T-cell (primary cell): ENCODE data around the gene PTMS. TPM values are rescaled to one million over a fixed set of nuclear protein-coding genes. Genes with fewer than 3 reads are reported as not detected.
A peak's percentile ranks its signal among the peaks of the same experiment; 100 is the strongest.

Source experiments
- ATAC-seq, 4 experiments: fragments of 200-7000 bp in 3 of 4; fragments of 150-1000 bp in 1 of 4; cut with Tn5 transposase; replicated peaks in 1 of 4; 1 replicate in 3 of 4; 2 replicates in 1 of 4; pipeline ENCODE4 v1.10.0; 2021; ENCODE audit warnings: moderate library complexity in 3 of 4, mild to moderate bottlenecking in 2 of 4, moderate number of reproducible peaks in 1 of 4
- CTCF ChIA-PET, 2 donors: fragments of 300-600 bp; sonication (Branson Sonifier 250); formaldehyde crosslinking; loops; one replicate each; lab custom pipeline; 2022; ENCODE audit warnings: antibody characterized with exemption in 2 of 2; lab: Charles Lee
- POLR2A ChIA-PET, 2 donors: fragments of 300-600 bp; sonication (Branson Sonifier 250); formaldehyde crosslinking; loops; one replicate each; lab custom pipeline; 2022; ENCODE audit warnings: antibody characterized with exemption in 2 of 2; lab: Charles Lee
- DNase-seq, 35 experiments: peaks; one replicate each; pipeline versions ENCODE4 v3.0.0 to v3.0.0-alpha.2; 2013 to 2023
- H3K27ac ChIP-seq: one replicate; pipeline ENCODE4 v1.5.1; 2013; ENCODE audit warnings: low read length
- H3K27me3 ChIP-seq, 2 experiments: replicated peaks in 1 of 2; 1 replicate in 1 of 2; 2 replicates in 1 of 2; pipeline versions ENCODE4 v1.6.1 to v1.7.0; 2013; ENCODE audit warnings: low read length in 1 of 2, mixed read lengths in 1 of 2; ENCODE audit not compliant: control insufficient read depth in 2 of 2, insufficient read depth in 2 of 2; ENCODE audit errors: extremely low read depth in 1 of 2
- H3K36me3 ChIP-seq, 2 donors: 1 replicate in 1 of 2; 2 replicates in 1 of 2; pipeline versions ENCODE4 v1.6.1 to v1.7.0; 2013; ENCODE audit warnings: low read length in 1 of 2; ENCODE audit not compliant: control insufficient read depth in 2 of 2, insufficient read depth in 1 of 2; ENCODE audit errors: extremely low read depth in 1 of 2
- H3K4me1 ChIP-seq, 2 experiments: 1 replicate in 1 of 2; 2 replicates in 1 of 2; pipeline versions ENCODE4 v1.6.1 to v1.7.0; 2013; ENCODE audit warnings: low read length in 2 of 2, mixed read lengths in 1 of 2; ENCODE audit not compliant: insufficient read depth in 2 of 2, control insufficient read depth in 1 of 2; ENCODE audit errors: extremely low read depth in 1 of 2
- H3K4me3 ChIP-seq, 2 donors: 1 replicate in 1 of 2; 2 replicates in 1 of 2; pipeline versions ENCODE4 v1.5.1 to v1.7.0; 2013; ENCODE audit warnings: mild to moderate bottlenecking in 2 of 2, low read length in 1 of 2, moderate library complexity in 1 of 2; ENCODE audit not compliant: control insufficient read depth in 1 of 2; ENCODE audit errors: extremely low read depth in 1 of 2
- H3K9me3 ChIP-seq: 2 replicates; pipeline ENCODE4 v1.7.0; 2013
- H3K27ac Mint-ChIP-seq, 2 donors: one replicate each; pipeline ENCODE4 v1.8.0; 2020 to 2021; ENCODE audit warnings: mild to moderate bottlenecking in 2 of 2, mixed read lengths in 2 of 2
- H3K27me3 Mint-ChIP-seq, 2 donors: one replicate each; pipeline ENCODE4 v1.8.0; 2021 to 2022; ENCODE audit warnings: mixed read lengths in 2 of 2
- H3K36me3 Mint-ChIP-seq: one replicate; pipeline ENCODE4 v1.8.0; 2021; ENCODE audit warnings: mixed read lengths
- H3K4me1 Mint-ChIP-seq, 3 donors: one replicate each; pipeline ENCODE4 v1.8.0; 2020 to 2022; ENCODE audit warnings: mixed read lengths in 3 of 3, mild to moderate bottlenecking in 1 of 3
- H3K4me3 Mint-ChIP-seq, 3 donors: one replicate each; pipeline ENCODE4 v1.8.0; 2020 to 2022; ENCODE audit warnings: mild to moderate bottlenecking in 3 of 3, mixed read lengths in 3 of 3, moderate library complexity in 3 of 3
- H3K9me3 Mint-ChIP-seq, 3 donors: one replicate each; pipeline ENCODE4 v1.8.0; 2020 to 2022; ENCODE audit warnings: mixed read lengths in 3 of 3
- whole genome bisulfite sequencing: methylation state at CpG from one replicate; pipeline ENCODE4 v1.1.5; 2013; ENCODE audit warnings: missing lambda C conversion rate; ENCODE audit not compliant: insufficient coverage; 5-methylcytosine and 5-hydroxymethylcytosine counted together
- total RNA-seq, 35 experiments: library from RNA in 6 of 35; stranded (reverse) in 6 of 35; fragments of 120-200 nt in 1 of 35; gene quantifications; one replicate each; pipeline versions ENCODE4 v1.2.1 to v1.2.4 and lab custom pipeline; 2013 to 2026

PTMS gene
- total RNA-seq, 5 donors from 2014 or later (not counting 1 experiment from before 2014, with no cell fraction given), result 6.5 to 15.9 (median 10.6) TPM

DNA sequence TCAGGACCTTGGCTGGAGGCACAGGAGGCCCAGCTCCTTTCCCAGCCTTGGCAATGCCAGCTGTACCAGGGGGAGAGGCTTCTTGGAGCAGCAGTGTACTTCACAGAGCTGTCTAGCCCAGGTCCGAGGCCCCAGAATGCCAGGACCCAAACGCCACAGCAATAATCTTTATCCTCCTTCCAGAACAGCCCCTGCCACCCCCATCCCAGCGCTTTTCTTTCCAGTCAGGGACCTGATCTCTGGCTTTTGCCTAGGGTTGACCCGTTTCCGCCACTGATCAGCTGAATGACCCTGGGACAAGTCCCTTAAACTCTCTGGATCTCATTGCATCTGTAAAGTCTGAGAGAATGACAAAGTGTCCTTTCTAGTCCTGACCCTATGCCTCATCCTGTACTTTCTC, 11.2 kb downstream of the PTMS start:
- POLR2A ChIA-PET, result interaction anchor here in 1 of 2 donors (1.0 to 1.1 kb wide), 2 partner anchors 15 to 22 kb away, joined by 3 read pairs; no protein-coding TSS in a partner anchor
- peaks cover 45 to 59% (median 50%) of the 10 kb centered on the region in 3 donors for H3K4me1 Mint-ChIP-seq
- ATAC-seq, result no peak

DNA sequence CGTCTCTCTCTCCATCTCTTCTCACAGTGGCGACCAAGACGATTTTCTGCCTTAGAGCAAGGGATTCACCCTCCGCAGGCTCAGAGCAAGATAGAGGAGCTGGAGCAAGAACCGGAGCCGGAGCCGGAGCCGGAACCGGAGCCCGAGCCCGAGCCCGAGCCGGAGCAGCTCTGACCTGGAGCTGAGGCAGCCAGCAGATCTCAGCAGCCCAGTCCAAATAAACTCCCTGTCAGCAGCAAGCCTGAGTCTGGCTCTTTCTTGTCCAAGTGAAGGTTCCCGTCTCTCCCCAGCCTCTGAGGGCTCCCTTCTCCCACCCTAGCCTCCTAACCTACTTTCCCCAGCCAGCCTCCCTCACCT, 12.0 kb downstream of the PTMS start:
- Histone ChIP-seq H3K4me3 (peak overlapping the region; percentile 47 to 48), H3K4me1 (peaks cover 20 to 73% of the 10 kb centered on the region in 2 experiments)

More for the DNA sequence above, 11.2 kb downstream of the PTMS start:
- Histone ChIP-seq H3K36me3 (no peaks in the 10 kb centered on the region), H3K9me3 (no peaks in the 10 kb centered on the region), H3K27ac (no peak overlapping the region), H3K4me3 (no peak overlapping the region), H3K27me3 (peaks cover 0 to 37% of the 10 kb centered on the region in 2 experiments), H3K4me1 (peaks cover 13 to 73% of the 10 kb centered on the region in 2 experiments)
- CTCF ChIA-PET, result interaction anchor here (0.6 to 2.2 kb wide), 3 partner anchors 10 to 224 kb away, joined by 3 to 8 read pairs (median 4); partner anchors contain the start of gene MLF2 (in 1 of the 2)
- no peak for DNase-seq
- Mint-ChIP-seq H3K27ac (no peak overlapping the region), H3K27me3 (peaks cover 9 to 28% of the 10 kb centered on the region in 2 donors), H3K4me3 (no peak overlapping the region), H3K36me3 (no peaks in the 10 kb centered on the region), H3K9me3 (no peaks in the 10 kb centered on the region)
- WGBS, result 87% methylated on average over 2 of the region's 5 CpGs

DNA sequence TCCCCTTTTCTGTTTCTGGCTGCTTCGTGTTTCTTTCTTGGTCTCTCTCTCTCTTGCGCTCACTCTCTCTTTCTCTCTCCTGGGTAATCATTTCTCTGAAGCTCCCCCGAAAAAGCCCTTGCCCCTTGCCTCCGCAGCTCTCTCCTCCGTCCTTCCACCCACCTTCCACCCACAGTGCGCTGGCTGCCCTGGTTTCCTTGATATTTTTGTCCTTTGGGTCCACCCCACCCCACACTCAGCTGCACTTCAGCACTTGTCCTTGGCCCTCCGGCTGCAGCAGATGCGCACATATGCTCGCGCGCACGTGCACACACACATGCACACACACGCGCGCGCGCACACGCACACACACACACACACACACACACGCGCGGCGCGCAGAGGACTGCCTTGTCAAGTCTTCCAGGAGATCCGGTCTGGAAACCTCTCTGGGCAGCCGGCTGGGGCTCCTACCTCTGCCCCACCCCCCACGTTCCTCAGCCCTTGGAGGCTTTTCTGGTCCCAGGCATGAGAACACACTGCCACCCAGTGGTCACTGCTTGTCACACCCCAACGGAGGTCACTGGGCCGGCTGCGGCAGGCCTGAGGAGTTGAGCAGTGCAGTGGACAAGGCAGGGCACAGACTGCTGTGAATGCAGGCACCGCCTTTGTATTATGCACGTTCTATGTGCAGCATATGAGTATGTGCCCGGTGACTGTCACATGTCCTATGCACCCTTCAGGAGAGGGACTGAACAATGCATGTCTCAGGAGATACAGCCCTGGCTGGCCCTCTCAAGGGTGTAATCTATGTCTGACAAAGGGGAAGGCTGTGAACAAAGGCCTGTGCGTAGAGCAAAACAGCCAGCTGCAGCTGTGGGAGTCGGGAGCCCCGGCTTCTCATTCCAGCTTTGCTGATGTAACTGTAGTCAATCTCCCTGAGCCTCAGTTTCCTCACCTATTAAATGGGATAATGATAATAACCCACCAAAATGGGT, 12.7 kb downstream of the PTMS start:
- 13% methylated on average over 28 of the region's 35 CpGs for WGBS
- Histone ChIP-seq H3K4me1 (peaks cover 24 to 75% of the 10 kb centered on the region in 2 experiments), H3K27me3 (peaks cover 0 to 25% of the 10 kb centered on the region in 2 experiments), H3K27ac (peak overlapping the region; percentile 17), H3K9me3 (no peaks in the 10 kb centered on the region), H3K4me3 (peak overlapping the region; percentile 47 to 48), H3K36me3 (no peaks in the 10 kb centered on the region)
- CTCF ChIA-PET, result interaction anchor here (0.5 to 2.2 kb wide), 12 partner anchors 11 to 493 kb away, joined by 3 to 8 read pairs (median 4); partner anchors contain the start of genes CD4 (in 1 of the 2), CDCA3 (in 1 of the 2) and MLF2 (in 1 of the 2)
- peak overlapping the region; percentile 80 to 85 for H3K27ac Mint-ChIP-seq
- no peaks in the 10 kb centered on the region for H3K36me3 Mint-ChIP-seq
- no peaks in the 10 kb centered on the region for H3K9me3 Mint-ChIP-seq
- POLR2A ChIA-PET, result no interaction called here
- H3K4me3 Mint-ChIP-seq, result peak overlapping the region; percentile 77 to 98 (median 80)
- peak; percentile 83 to 89 (median 84) for ATAC-seq
- peaks cover 45 to 63% (median 54%) of the 10 kb centered on the region in 3 donors for H3K4me1 Mint-ChIP-seq
- peak; percentile 63 to 93 (median 80) for DNase-seq
- peaks cover 9 to 20% of the 10 kb centered on the region in 2 donors for H3K27me3 Mint-ChIP-seq

More for the DNA sequence above, 12.0 kb downstream of the PTMS start:
- ChIA-PET POLR2A (no interaction called here), CTCF (interaction anchor here (0.5 to 2.2 kb wide), 12 partner anchors 10 to 1267 kb away, joined by 3 to 8 read pairs (median 4); partner anchors contain the start of genes CD4 (in 1 of the 2), CDCA3 (in 1 of the 2) and MLF2 (in 1 of the 2))
- H3K9me3 ChIP-seq, result no peaks in the 10 kb centered on the region
- no peaks in the 10 kb centered on the region for H3K9me3 Mint-ChIP-seq
- H3K27ac ChIP-seq, result peak overlapping the region; percentile 17
- WGBS, result 89% methylated on average over 9 of the region's 14 CpGs
- H3K4me3 Mint-ChIP-seq, result peak overlapping the region; percentile 77 to 98 (median 80)
- H3K36me3 Mint-ChIP-seq, result no peaks in the 10 kb centered on the region
- peak overlapping the region; percentile 80 to 85 for H3K27ac Mint-ChIP-seq
- ATAC-seq (no peak), DNase-seq (no peak)
- H3K36me3 ChIP-seq, result no peaks in the 10 kb centered on the region
- peaks cover 42 to 60% (median 52%) of the 10 kb centered on the region in 3 donors for H3K4me1 Mint-ChIP-seq
- H3K27me3 ChIP-seq, result peaks cover 0 to 29% of the 10 kb centered on the region in 2 experiments
- H3K27me3 Mint-ChIP-seq, result peaks cover 9 to 22% of the 10 kb centered on the region in 2 donors

DNA sequence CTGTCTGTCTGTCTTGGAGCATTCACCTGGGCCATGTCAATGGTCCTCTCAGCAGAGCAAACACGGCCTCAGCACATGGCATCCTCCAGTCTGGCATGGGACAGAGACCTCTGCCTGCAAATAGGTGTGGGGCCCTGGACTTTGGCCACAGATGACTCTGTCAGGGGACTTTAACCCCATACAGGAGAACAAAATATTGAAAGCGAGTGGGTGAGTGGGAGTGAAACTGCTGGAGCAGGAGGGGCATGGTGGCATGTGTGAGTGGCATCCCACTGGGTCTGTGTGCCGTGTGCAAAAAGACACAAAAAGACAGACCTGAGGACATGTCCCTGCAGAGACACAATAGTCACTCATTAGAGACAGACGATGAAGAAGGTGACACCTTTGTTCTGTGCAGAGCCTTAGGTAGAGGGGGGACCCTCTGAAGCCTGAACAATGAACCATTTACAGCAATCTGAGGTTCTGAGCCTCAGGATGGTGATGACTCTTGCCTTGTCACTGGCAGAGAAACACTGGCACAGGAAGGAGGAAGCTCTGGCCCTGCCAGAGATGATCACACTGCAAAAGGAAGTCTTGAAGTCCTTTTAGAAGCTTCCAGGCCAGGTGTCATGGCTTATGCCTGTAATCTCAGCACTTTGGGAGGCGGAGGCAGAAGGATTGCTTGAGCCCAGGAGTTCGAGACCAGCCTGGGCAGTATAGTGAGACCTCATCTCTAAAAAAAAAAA, 13.7 kb downstream of the PTMS start:
- H3K4me1 Mint-ChIP-seq, result peaks cover 44 to 63% (median 51%) of the 10 kb centered on the region in 3 donors
- peak overlapping the region in 1 of 3 donors; percentile 98 for H3K4me3 Mint-ChIP-seq
- H3K9me3 Mint-ChIP-seq, result no peaks in the 10 kb centered on the region

DNA sequence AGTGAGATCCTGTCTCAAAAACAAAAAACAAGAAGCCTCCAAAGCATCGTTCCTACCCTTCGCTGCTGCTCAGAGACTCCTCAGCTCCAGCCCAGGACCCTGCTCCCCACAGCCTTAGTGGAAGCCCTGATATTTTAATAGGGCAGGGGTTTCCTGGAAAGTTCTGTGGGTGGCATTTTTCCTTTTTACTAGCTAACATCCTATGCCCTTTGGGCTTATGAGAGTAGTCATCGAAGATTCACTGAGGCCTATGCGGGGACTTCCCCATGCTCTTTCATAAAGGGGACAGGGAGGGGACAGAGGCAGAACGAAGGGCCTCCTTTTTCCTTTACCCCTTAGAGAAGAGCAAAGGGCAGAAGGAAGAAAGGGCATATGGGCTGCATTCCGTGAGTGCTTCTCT, 14.4 kb downstream of the PTMS start:
- Mint-ChIP-seq H3K4me3 (no peak overlapping the region), H3K27ac (peak overlapping the region; percentile 28 to 49), H3K9me3 (no peaks in the 10 kb centered on the region), H3K27me3 (peaks cover 3 to 7% of the 10 kb centered on the region in 2 donors), H3K36me3 (no peaks in the 10 kb centered on the region), H3K4me1 (peaks cover 43 to 63% (median 46%) of the 10 kb centered on the region in 3 donors)
- no peak overlapping the region for H3K4me3 ChIP-seq
- no peak for DNase-seq
- ChIA-PET POLR2A (interaction anchor here (0.6 to 1.0 kb wide), 4 partner anchors 13 to 108 kb away, joined by 3 to 10 read pairs (median 5); no protein-coding TSS in a partner anchor), CTCF (interaction anchor here (1.0 to 2.7 kb wide), 8 partner anchors 9 to 31 kb away, joined by 3 to 10 read pairs (median 3); partner anchors contain the start of genes CD4 (in 2 of the 2), MLF2 (in 2 of the 2) and PTMS (in 1 of the 2))
- H3K27ac ChIP-seq, result no peak overlapping the region
- no peak for ATAC-seq
- whole genome bisulfite sequencing, result no CpG with 5 or more reads among the region's 6 CpGs
- H3K27me3 ChIP-seq, result peaks cover 0 to 8% of the 10 kb centered on the region in 2 experiments
- no peaks in the 10 kb centered on the region for H3K9me3 ChIP-seq
- no peaks in the 10 kb centered on the region for H3K36me3 ChIP-seq
- peaks cover 38 to 75% of the 10 kb centered on the region in 2 experiments for H3K4me1 ChIP-seq

More for the DNA sequence above, 13.7 kb downstream of the PTMS start:
- H3K36me3 Mint-ChIP-seq, result no peaks in the 10 kb centered on the region
- no peak overlapping the region for H3K27ac ChIP-seq
- ChIA-PET CTCF (interaction anchor here (0.6 to 1.8 kb wide), 6 partner anchors 9 to 41 kb away, joined by 3 to 7 read pairs (median 3); partner anchors contain the start of genes CD4 (in 2 of the 2) and PTMS (in 1 of the 2)), POLR2A (interaction anchor here (0.7 to 1.0 kb wide), 2 partner anchors 13 to 16 kb away, joined by 6 to 10 read pairs; no protein-coding TSS in a partner anchor)
- H3K4me3 ChIP-seq, result no peak overlapping the region
- DNase-seq, result no peak
- peaks cover 32 to 75% of the 10 kb centered on the region in 2 experiments for H3K4me1 ChIP-seq
- no peaks in the 10 kb centered on the region for H3K9me3 ChIP-seq
- no peaks in the 10 kb centered on the region for H3K36me3 ChIP-seq
- ATAC-seq, result no peak
- 78% methylated on average over 5 of the region's 6 CpGs for WGBS
- H3K27ac Mint-ChIP-seq, result peak overlapping the region in 1 of 2 donors; percentile 34
- peaks cover 0 to 15% of the 10 kb centered on the region in 2 experiments for H3K27me3 ChIP-seq
- peaks cover 5 to 12% of the 10 kb centered on the region in 2 donors for H3K27me3 Mint-ChIP-seq
